ENCODE results near the gene MEGF6. TPM values are rescaled to one million over a fixed set of nuclear protein-coding genes. Genes with fewer than 3 reads are reported as not detected.

The MEGF6 gene
- total and polyA plus RNA-seq, 2 donors (not counting 3 experiments of a cell fraction or from before 2014, with no cell fraction given), result 22.5 to 63.7 TPM

GRCh38 chr1:3603156-3603555 is 8.2 kb downstream of the MEGF6 start:
- POLR2A ChIA-PET, result no interaction called here
- BruUV-seq (replicated peaks), result no TSS peak

More at GRCh38 chr1:3603156-3603555, 8.2 kb downstream of the MEGF6 start:
- Histone ChIP-seq H3K9me1 (replicated peaks; ENCODE audit: control insufficient read depth, extremely low read depth, insufficient read depth, low read length) (no peaks in the 10 kb centered on the region), H3K79me2 (ENCODE audit: control insufficient read depth, insufficient read depth, low read length) (no peaks in the 10 kb centered on the region), H4K20me1 (replicated peaks; ENCODE audit: control insufficient read depth, extremely low read depth, insufficient read depth, low read length) (no peaks in the 10 kb centered on the region), H3K9ac (replicated peaks; ENCODE audit: extremely low read depth, insufficient read depth, low read length) (no peak overlapping the region), H3K9me3 (replicated peaks; ENCODE audit: control insufficient read depth, insufficient read depth, low read length) (no peaks in the 10 kb centered on the region), H2AFZ (ENCODE audit: low read depth, low read length) (no peak overlapping the region), H3K27ac (ENCODE audit: insufficient read depth, low read depth, low read length) (no peak overlapping the region), H3K27me3 (ENCODE audit: control insufficient read depth in 2 of 2, insufficient read depth in 2 of 2, low read length in 2 of 2) (no peaks in the 10 kb centered on the region), H3K36me3 (ENCODE audit: control insufficient read depth in 2 of 2, extremely low read depth in 1 of 2, insufficient read depth in 2 of 2, low read length in 2 of 2) (no peaks in the 10 kb centered on the region), H3K4me1 (ENCODE audit: control insufficient read depth, extremely low read depth, insufficient read depth, low read length) (peaks cover 2% of the 10 kb centered on the region), H3K4me2 (ENCODE audit: insufficient read depth, low read length) (no peak overlapping the region), H3K4me3 (replicated peaks in 1 of 3; ENCODE audit: insufficient read depth in 1 of 3, low read depth in 1 of 3, low read length in 3 of 3) (no peak overlapping the region)
- CTCF ChIA-PET, result no interaction called here
- DNase-seq (ENCODE audit: low read depth, low spot score), result no peak
- intact Hi-C loops (cut with micrococcal nuclease), result no loop called here
- dilution Hi-C loops (cut with MboI; ENCODE audit: extremely low pct_ligation_motif_present, low sequenced_read_pairs), result no loop called here
- no peak for TF ChIP-seq POLR2AphosphoS5 (IDR thresholded peaks at IDR 0.05; ENCODE audit: insufficient read depth, low read depth, low read length)
- TF ChIP-seq MAX (IDR thresholded peaks at IDR 0.05; ENCODE audit: insufficient read depth, insufficient read length), result no peak
- no peak for TF ChIP-seq FOS (IDR thresholded peaks at IDR 0.05; ENCODE audit: borderline replicate concordance, insufficient read depth, low read length)
- no peak for TF ChIP-seq POLR2A (IDR thresholded peaks at IDR 0.05; ENCODE audit: low read depth, low read length)
- no peak for TF ChIP-seq GATA2 (IDR thresholded peaks at IDR 0.05; ENCODE audit: insufficient read depth, insufficient read length, low read depth, low read length)
- no peak for TF ChIP-seq CTCF (IDR thresholded peaks at IDR 0.05; ENCODE audit: extremely low read depth in 1 of 2, insufficient read depth in 1 of 2, low read depth in 1 of 2, low read length in 2 of 2)
- no peak for TF ChIP-seq MYC (IDR thresholded peaks at IDR 0.05; ENCODE audit: low read depth, low read length)
- TF ChIP-seq EZH2 (IDR thresholded peaks at IDR 0.05; ENCODE audit: borderline replicate concordance, low read depth, low read length, severe bottlenecking), result no peak
- TF ChIP-seq JUN (IDR thresholded peaks at IDR 0.05; ENCODE audit: borderline replicate concordance, insufficient read depth, insufficient read length, low read depth), result no peak
- FAIRE-seq, result no peak

All from endothelial cell of umbilical vein (primary cell).